Measurements from ENCODE around the gene MOB3B.

MOB3B gene

DNA sequence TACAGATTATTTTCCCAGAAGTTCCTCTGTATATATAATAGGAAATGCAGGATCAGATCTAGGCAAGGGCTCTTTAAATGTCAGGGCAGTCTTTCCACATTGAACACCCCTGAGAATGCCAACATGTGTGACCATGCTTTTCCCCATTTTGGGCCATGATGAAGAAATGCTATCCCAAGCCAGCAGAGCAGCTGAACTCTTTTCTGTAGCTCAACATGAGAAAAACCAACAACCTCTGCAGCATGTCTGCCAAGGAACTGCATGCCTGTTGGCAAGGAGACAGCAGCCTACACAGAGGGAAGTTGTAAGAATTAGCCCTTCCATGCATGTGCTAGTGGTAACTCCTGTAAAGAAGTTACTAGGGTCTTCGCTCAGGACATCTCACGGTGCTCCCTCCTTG is 15.1 kb downstream of the MOB3B start:
- H3K9me3 ChIP-seq (ENCODE audit: severe bottlenecking) = no peaks in the 10 kb centered on the region
- DNase-seq = no peak
- no peaks in the 10 kb centered on the region for H3K36me3 ChIP-seq
- H3K27me3 ChIP-seq (ENCODE audit: insufficient read depth, low read depth, severe bottlenecking) = no peaks in the 10 kb centered on the region
- H3K4me3 ChIP-seq (ENCODE audit: low read depth, low read length) = no peak overlapping the region
- no peak overlapping the region for H3K27ac ChIP-seq
- TF ChIP-seq, protein P1, sequence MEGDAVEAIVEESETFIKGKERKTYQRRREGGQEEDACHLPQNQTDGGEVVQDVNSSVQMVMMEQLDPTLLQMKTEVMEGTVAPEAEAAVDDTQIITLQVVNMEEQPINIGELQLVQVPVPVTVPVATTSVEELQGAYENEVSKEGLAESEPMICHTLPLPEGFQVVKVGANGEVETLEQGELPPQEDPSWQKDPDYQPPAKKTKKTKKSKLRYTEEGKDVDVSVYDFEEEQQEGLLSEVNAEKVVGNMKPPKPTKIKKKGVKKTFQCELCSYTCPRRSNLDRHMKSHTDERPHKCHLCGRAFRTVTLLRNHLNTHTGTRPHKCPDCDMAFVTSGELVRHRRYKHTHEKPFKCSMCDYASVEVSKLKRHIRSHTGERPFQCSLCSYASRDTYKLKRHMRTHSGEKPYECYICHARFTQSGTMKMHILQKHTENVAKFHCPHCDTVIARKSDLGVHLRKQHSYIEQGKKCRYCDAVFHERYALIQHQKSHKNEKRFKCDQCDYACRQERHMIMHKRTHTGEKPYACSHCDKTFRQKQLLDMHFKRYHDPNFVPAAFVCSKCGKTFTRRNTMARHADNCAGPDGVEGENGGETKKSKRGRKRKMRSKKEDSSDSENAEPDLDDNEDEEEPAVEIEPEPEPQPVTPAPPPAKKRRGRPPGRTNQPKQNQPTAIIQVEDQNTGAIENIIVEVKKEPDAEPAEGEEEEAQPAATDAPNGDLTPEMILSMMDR (IDR thresholded peaks at IDR 0.05; ENCODE audit: low read depth, low read length) = no peak

DNA sequence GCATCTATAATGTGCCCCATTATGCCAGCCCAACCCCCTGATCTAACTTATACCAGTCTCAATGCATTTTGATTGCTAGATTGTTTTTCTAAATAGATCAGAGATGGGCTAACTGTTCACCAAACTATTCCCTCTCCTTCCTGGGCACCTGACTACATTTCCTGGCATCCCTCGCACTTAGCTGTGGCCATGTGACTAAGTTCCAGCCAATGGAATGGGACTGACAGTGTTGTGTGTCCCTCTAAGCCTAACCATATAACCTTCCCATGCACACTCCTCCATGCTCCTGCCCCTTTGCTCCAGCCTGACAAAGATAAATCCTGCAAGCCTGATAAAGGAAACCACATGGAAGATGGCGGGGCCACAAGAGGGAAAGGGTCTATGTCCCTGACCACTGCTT is 17.8 kb downstream of the MOB3B start:
- Histone ChIP-seq H3K27ac (no peak overlapping the region), H3K4me3 (ENCODE audit: low read depth, low read length) (no peak overlapping the region), H3K9me3 (ENCODE audit: severe bottlenecking) (no peaks in the 10 kb centered on the region), H3K36me3 (no peaks in the 10 kb centered on the region), H3K27me3 (ENCODE audit: insufficient read depth, low read depth, severe bottlenecking) (no peaks in the 10 kb centered on the region)
- DNase-seq = no peak
- TF ChIP-seq, protein P1 (IDR thresholded peaks at IDR 0.05; ENCODE audit: low read depth, low read length) = no peak

DNA sequence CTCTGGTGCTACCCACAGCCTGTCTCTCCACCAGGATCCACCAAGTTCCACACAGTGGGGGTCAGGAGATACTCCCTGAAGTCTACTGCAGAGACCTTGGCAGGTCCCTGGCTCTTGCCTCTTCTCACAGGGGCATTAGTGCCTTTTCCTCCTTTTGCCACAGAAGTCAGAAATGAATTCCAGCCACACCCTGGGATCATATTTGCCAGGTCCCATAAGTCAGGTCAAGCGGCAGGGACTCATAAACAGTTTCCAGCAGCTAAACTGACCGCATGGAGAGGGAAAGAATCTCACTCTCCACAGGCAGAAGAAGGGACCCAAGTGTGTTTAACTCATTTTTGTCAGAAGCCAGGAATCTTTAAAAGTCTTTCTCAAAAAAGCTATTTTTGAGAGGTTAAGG is 18.8 kb downstream of the MOB3B start:
- Histone ChIP-seq H3K27me3 (ENCODE audit: insufficient read depth, low read depth, severe bottlenecking) (no peaks in the 10 kb centered on the region), H3K9me3 (ENCODE audit: severe bottlenecking) (no peaks in the 10 kb centered on the region), H3K4me3 (ENCODE audit: low read depth, low read length) (no peak overlapping the region), H3K36me3 (no peaks in the 10 kb centered on the region), H3K27ac (no peak overlapping the region)
- TF ChIP-seq, protein P1 (IDR thresholded peaks at IDR 0.05; ENCODE audit: low read depth, low read length) = no peak
- DNase-seq = no peak

DNA sequence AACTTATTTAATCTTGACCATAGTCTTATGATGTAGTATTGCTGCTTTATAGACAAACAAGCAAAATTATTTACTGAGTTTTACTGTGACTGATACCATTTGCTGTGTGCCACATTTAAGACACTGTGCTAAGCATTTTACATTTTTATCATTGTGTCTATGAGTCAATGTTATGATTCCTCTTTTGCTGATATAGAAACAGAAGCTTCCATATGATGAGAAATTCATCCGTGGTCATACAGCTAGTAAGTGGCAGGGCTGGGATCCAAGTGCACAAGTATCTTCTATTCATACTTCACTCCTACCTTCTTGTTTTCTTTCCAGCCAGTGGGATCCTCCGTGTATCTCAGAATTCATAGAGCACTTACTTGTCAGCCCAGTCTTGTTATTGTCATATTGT is 22.6 kb downstream of the MOB3B start:
- no peaks in the 10 kb centered on the region for H3K27me3 ChIP-seq (ENCODE audit: insufficient read depth, low read depth, severe bottlenecking)
- H3K27ac ChIP-seq = no peak overlapping the region
- H3K9me3 ChIP-seq (ENCODE audit: severe bottlenecking) = no peaks in the 10 kb centered on the region
- TF ChIP-seq, protein P1 (IDR thresholded peaks at IDR 0.05; ENCODE audit: low read depth, low read length) = no peak
- no peak for DNase-seq
- no peak overlapping the region for H3K4me3 ChIP-seq (ENCODE audit: low read depth, low read length)
- no peaks in the 10 kb centered on the region for H3K36me3 ChIP-seq

DNA sequence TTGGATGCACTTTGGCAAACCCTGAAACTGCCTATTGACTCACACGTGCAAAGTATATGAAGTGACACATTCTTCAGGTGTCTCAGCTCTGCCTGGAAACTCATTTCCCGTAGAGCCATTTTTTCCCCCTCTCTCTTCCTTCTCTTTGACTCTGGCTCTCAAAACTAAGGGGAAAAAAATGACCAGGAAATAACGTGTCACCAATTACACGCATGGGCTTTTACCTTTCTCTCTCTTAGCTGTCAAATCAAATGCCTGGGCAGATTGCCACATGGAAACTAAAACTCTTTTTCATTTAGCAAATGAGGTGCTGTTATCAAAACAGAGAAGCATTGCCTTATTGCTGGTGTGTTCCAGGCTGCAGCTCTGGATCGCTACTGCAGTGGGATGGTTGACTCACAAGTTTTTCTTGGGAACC is 23.9 kb downstream of the MOB3B start:
- no peak for DNase-seq
- Histone ChIP-seq H3K36me3 (no peaks in the 10 kb centered on the region), H3K4me3 (ENCODE audit: low read depth, low read length) (no peak overlapping the region), H3K9me3 (ENCODE audit: severe bottlenecking) (no peaks in the 10 kb centered on the region), H3K27me3 (ENCODE audit: insufficient read depth, low read depth, severe bottlenecking) (no peaks in the 10 kb centered on the region), H3K27ac (no peak overlapping the region)
- TF ChIP-seq, protein P1 (IDR thresholded peaks at IDR 0.05; ENCODE audit: low read depth, low read length) = no peak

DNA sequence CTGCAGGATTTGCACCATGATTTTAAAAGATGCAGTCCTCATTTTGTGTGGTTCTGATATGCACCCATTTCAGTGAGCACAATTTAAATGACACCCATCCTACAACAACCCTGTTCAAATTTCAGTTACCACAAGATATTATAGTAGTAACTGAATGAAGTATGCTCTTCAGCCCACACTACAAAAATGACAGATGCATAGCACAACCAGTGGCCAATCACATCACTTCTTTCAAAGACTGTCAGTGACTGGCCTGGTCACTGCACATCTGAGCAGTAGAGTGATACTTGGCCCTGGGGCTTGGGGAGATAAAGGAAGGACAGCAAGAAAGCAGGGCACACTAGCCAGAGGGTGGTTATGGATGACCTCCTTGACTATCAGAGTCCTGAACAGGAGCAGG is 25.4 kb downstream of the MOB3B start:
- Histone ChIP-seq H3K27me3 (ENCODE audit: insufficient read depth, low read depth, severe bottlenecking) (no peaks in the 10 kb centered on the region), H3K27ac (no peak overlapping the region), H3K4me3 (ENCODE audit: low read depth, low read length) (no peak overlapping the region), H3K36me3 (no peaks in the 10 kb centered on the region), H3K9me3 (ENCODE audit: severe bottlenecking) (no peaks in the 10 kb centered on the region)
- TF ChIP-seq, protein P1 (IDR thresholded peaks at IDR 0.05; ENCODE audit: low read depth, low read length) = no peak
- DNase-seq = no peak

Data from WERI-Rb-1 (cell line).